ENCODE data around the gene NANS. TPM values are rescaled to one million over a fixed set of nuclear protein-coding genes. Genes with fewer than 3 reads are reported as not detected.

NANS gene
- total and polyA plus RNA-seq, 2 of the 8 experiments (the other 6 are each of a cell fraction or from before 2014, with no cell fraction given), result 56.5 to 67.3 TPM

DNA sequence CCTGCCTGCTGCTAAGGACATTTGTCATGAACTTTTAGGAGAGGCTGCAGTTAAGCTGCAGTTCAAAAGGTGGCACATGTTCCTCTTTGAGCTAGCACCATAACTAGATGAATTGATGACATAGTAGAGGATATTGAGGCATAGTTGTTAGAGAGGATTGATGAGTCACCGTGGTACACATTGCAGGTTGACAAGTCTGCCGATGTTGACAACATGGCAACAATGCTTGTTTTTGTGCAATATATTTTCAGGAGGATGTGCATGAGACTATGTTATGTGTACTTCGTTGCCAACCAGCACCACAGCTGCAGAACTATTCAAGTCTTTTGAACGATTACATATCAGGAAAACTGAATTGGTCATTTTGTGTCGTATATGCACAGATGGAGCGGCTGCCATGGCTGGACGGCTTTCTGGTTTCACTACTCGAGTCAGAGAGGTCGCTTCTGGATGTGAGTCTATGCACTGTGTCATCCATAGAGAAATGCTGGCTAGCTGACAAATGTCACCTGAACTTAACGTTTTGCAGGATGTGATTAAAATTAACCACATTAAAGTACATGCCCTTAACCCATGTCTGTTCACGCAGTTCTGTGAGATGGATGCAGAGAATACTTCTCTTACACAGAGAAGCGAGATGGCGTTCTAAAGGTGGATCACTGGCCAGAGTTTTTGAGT lies 49.1 kb upstream of the NANS start:
- no peak overlapping the region for H2BK15ac ChIP-seq (ENCODE audit: low read length)
- CTCF ChIA-PET (ENCODE audit: partially characterized antibody), result interaction anchor here (0.6 to 2.2 kb wide), 4 partner anchors 27 to 90 kb away, joined by 3 to 8 read pairs (median 3); no protein-coding TSS in a partner anchor
- no peak overlapping the region for H4K91ac ChIP-seq (replicated peaks; ENCODE audit: insufficient read length, low read length)
- H2BK12ac ChIP-seq (ENCODE audit: low read depth, low read length), result no peak overlapping the region
- H3K79me1 ChIP-seq (ENCODE audit: low read depth, low read length), result no peaks in the 10 kb centered on the region
- H3K4me3 ChIP-seq (ENCODE audit: extremely low read depth in 1 of 4, insufficient read depth in 2 of 4, low read depth in 3 of 4, low read length in 4 of 4), result no peak overlapping the region
- H2BK120ac ChIP-seq (replicated peaks; ENCODE audit: low read depth, low read length), result no peak overlapping the region
- no peak overlapping the region for H3K9ac ChIP-seq (replicated peaks in 1 of 4; ENCODE audit: extremely low read depth in 1 of 4, low read depth in 3 of 4, low read length in 3 of 4)
- no peak overlapping the region for H3K14ac ChIP-seq (ENCODE audit: insufficient read length)
- H3K56ac ChIP-seq (replicated peaks; ENCODE audit: insufficient read length, low read depth, low read length), result no peak overlapping the region
- DNase-seq (ENCODE audit: low read depth in 1 of 2, low spot score in 2 of 2), result no peak
- no peaks in the 10 kb centered on the region for H3K27me3 ChIP-seq (replicated peaks in 1 of 4; ENCODE audit: control insufficient read depth in 3 of 4, extremely low read depth in 1 of 4, insufficient read depth in 3 of 4, low read length in 3 of 4)
- no peaks in the 10 kb centered on the region for H3K9me3 ChIP-seq (ENCODE audit: insufficient read depth in 2 of 2, low read depth in 1 of 2, low read length in 1 of 2)
- H2BK5ac ChIP-seq (ENCODE audit: low read depth, low read length), result no peak overlapping the region
- H4K8ac ChIP-seq (ENCODE audit: extremely low read depth, insufficient read depth, low read length), result no peak overlapping the region
- H3K27ac ChIP-seq (ENCODE audit: low read depth, low read length), result no peak overlapping the region
- H3K4me2 ChIP-seq (ENCODE audit: insufficient read depth in 1 of 2, low read depth in 2 of 2, low read length in 2 of 2), result no peak overlapping the region
- no peaks in the 10 kb centered on the region for H3K79me2 ChIP-seq (ENCODE audit: control insufficient read depth in 1 of 2, insufficient read depth in 2 of 2, low read length in 2 of 2)
- H3K23me2 ChIP-seq (ENCODE audit: low read depth, low read length), result no peaks in the 10 kb centered on the region
- H3K23ac ChIP-seq (ENCODE audit: insufficient read length), result no peak overlapping the region
- peaks cover 4 to 53% (median 29%) of the 10 kb centered on the region in 4 experiments for H3K36me3 ChIP-seq (ENCODE audit: control insufficient read depth in 2 of 4, insufficient read depth in 4 of 4, low read length in 3 of 4)
- H3K4ac ChIP-seq (replicated peaks; ENCODE audit: insufficient read length, low read depth, low read length), result no peak overlapping the region
- no peak overlapping the region for H2BK20ac ChIP-seq (ENCODE audit: low read length)
- no peaks in the 10 kb centered on the region for H3K4me1 ChIP-seq (replicated peaks in 1 of 4; ENCODE audit: control insufficient read depth in 3 of 4, insufficient read depth in 4 of 4, low read length in 3 of 4)
- no peak overlapping the region for H2AK5ac ChIP-seq (ENCODE audit: low read depth, low read length)
- H3K18ac ChIP-seq (ENCODE audit: extremely low read depth, low read length), result no peak overlapping the region
- TF ChIP-seq ATF3 (IDR thresholded peaks at IDR 0.05; ENCODE audit: insufficient read depth, low read depth, low read length) (no peak), POLR2AphosphoS5 (IDR thresholded peaks at IDR 0.05; ENCODE audit: low read depth, low read length) (peak; percentile 21; the same call in 1 of the 2 replicates), ATF2 (IDR thresholded peaks at IDR 0.05; ENCODE audit: low read length) (no peak)
- peaks cover 2 to 7% of the 10 kb centered on the region in 2 experiments for H4K20me1 ChIP-seq (replicated peaks in 1 of 2; ENCODE audit: control insufficient read depth in 1 of 2, insufficient read depth in 2 of 2, low read length in 2 of 2)
- POLR2A ChIA-PET (ENCODE audit: partially characterized antibody), result no interaction called here
- no peak overlapping the region for H4K5ac ChIP-seq (ENCODE audit: insufficient read length, low read depth, low read length)
- no peak for FAIRE-seq
- no peak overlapping the region for H2AFZ ChIP-seq (ENCODE audit: low read length)
- 92% methylated on average over 13 of the region's 13 CpGs; no CpG with 5 or more reads in 1 of the 2 experiments for WGBS, 2 experiments (ENCODE audit: extremely low coverage in 1 of 2, insufficient coverage in 1 of 2, insufficient read length in 1 of 2, insufficient replicate concordance in 2 of 2, low coverage in 1 of 2, low lambda C conversion rate in 2 of 2, missing lambda C conversion rate in 1 of 2)
